ENCODE results near the gene SIM2. TPM values are rescaled to one million over a fixed set of nuclear protein-coding genes. Genes with fewer than 3 reads are reported as not detected.
"Not testable (repeated sequence)": the region's sequence is repeated elsewhere in the genome, so short reads cannot be mapped to it uniquely, and the experiment has no call there.

Gene SIM2
- 1 to 10 TPM in 1 of 4 donors, under 1 TPM in 1, not detected in 2; 0.47 to 2.3 TPM for total RNA-seq

- Histone ChIP-seq H3K4me1 (peaks cover 0 to 64% (median 36%) of the 10 kb centered on the region in 3 donors), H3K9me3 (no peaks in the 10 kb centered on the region), H3K27ac (no peak within 1 kb of the TSS), H3K4me3 (peak within 1 kb of the TSS; percentile 13 to 53), H3K27me3 (peaks cover 100% of the 10 kb centered on the region), H3K36me3 (no peaks in the 10 kb centered on the region)
- ATAC-seq = no peak
- no CpG with 5 or more reads among the region's 70 CpGs for WGBS, 2 donors (ENCODE audit: low coverage in 1 of 2)
- no peak for TF ChIP-seq POLR2AphosphoS5 (IDR thresholded peaks at IDR 0.05)
- TF ChIP-seq POLR2A (IDR thresholded peaks at IDR 0.05) = no peak
- TF ChIP-seq EP300 (IDR thresholded peaks at IDR 0.05) = no peak
- TF ChIP-seq CTCF (IDR thresholded peaks at IDR 0.05) = no peak
Measured at GRCh38 chr21:36698981-36699545, at the start of gene SIM2. Gene SIM2, plus strand, starts transcription at chr21:36699115. Its CDS starts 632 bp downstream, at chr21:36699747.

GRCh38 chr21:36654324-36654723 is 44.6 kb upstream of the SIM2 start:
- no peaks in the 10 kb centered on the region for H3K4me1 ChIP-seq
- TF ChIP-seq CTCF (IDR thresholded peaks at IDR 0.05) (no peak), POLR2AphosphoS5 (IDR thresholded peaks at IDR 0.05) (no peak), POLR2A (IDR thresholded peaks at IDR 0.05) (no peak), EP300 (IDR thresholded peaks at IDR 0.05) (no peak)
- 79 to 80% methylated on average over 8 to 14 of the region's 17 CpGs for WGBS, 2 donors (ENCODE audit: low coverage in 1 of 2)
- H3K4me3 ChIP-seq = no peak overlapping the region
- ATAC-seq = no peak
- H3K27ac ChIP-seq = no peak overlapping the region
- H3K9me3 ChIP-seq = no peaks in the 10 kb centered on the region
- no peaks in the 10 kb centered on the region for H3K36me3 ChIP-seq
- H3K27me3 ChIP-seq = peaks cover 49% of the 10 kb centered on the region

GRCh38 chr21:36654796-36655325 is 44.1 kb upstream of the SIM2 start:
- TF ChIP-seq POLR2AphosphoS5 (IDR thresholded peaks at IDR 0.05) = no peak
- H3K36me3 ChIP-seq = no peaks in the 10 kb centered on the region
- H3K27ac ChIP-seq = no peak overlapping the region
- no peaks in the 10 kb centered on the region for H3K9me3 ChIP-seq
- ATAC-seq = no peak
- H3K27me3 ChIP-seq = peaks cover 54% of the 10 kb centered on the region
- 60 to 63% methylated on average over 1 to 10 of the region's 10 CpGs for WGBS, 2 donors (ENCODE audit: low coverage in 1 of 2)
- no peak overlapping the region for H3K4me3 ChIP-seq
- H3K4me1 ChIP-seq = no peaks in the 10 kb centered on the region

GRCh38 chr21:36656138-36656537 is 42.8 kb upstream of the SIM2 start:
- Histone ChIP-seq H3K36me3 (no peaks in the 10 kb centered on the region), H3K9me3 (no peaks in the 10 kb centered on the region), H3K27me3 (peaks cover 63% of the 10 kb centered on the region), H3K27ac (no peak overlapping the region), H3K4me3 (no peak overlapping the region), H3K4me1 (no peaks in the 10 kb centered on the region)
- ATAC-seq = no peak
- no peak for TF ChIP-seq EP300 (IDR thresholded peaks at IDR 0.05)
- TF ChIP-seq CTCF (IDR thresholded peaks at IDR 0.05) = no peak
- TF ChIP-seq POLR2A (IDR thresholded peaks at IDR 0.05) = no peak
- no peak for TF ChIP-seq POLR2AphosphoS5 (IDR thresholded peaks at IDR 0.05)
- 76 to 85% methylated on average over 4 to 5 of the region's 6 CpGs for WGBS, 2 donors (ENCODE audit: low coverage in 1 of 2)

- 60 to 100% methylated on average over 1 of the region's 1 CpG for WGBS, 2 donors (ENCODE audit: low coverage in 1 of 2)
- not testable (repeated sequence) for H3K4me3 ChIP-seq, H3K9me3 ChIP-seq, H3K4me1 ChIP-seq, H3K27ac ChIP-seq, ATAC-seq, H3K36me3 ChIP-seq
- peaks cover 75% of the 10 kb centered on the region for H3K27me3 ChIP-seq
Measured at GRCh38 chr21:36657290-36657689, 41.6 kb upstream of the SIM2 start.

- Histone ChIP-seq H3K27me3 (peaks cover 78% of the 10 kb centered on the region), H3K27ac (no peak overlapping the region), H3K4me3 (no peak overlapping the region), H3K9me3 (no peaks in the 10 kb centered on the region), H3K36me3 (no peaks in the 10 kb centered on the region), H3K4me1 (no peaks in the 10 kb centered on the region)
- TF ChIP-seq EP300 (IDR thresholded peaks at IDR 0.05) (no peak), POLR2AphosphoS5 (IDR thresholded peaks at IDR 0.05) (no peak), CTCF (IDR thresholded peaks at IDR 0.05) (no peak), POLR2A (IDR thresholded peaks at IDR 0.05) (no peak)
- no peak for ATAC-seq
- WGBS, 2 donors (ENCODE audit: low coverage in 1 of 2) = 86 to 98% methylated on average over 4 of the region's 4 CpGs
Measured at GRCh38 chr21:36657999-36658398, 40.9 kb upstream of the SIM2 start.

All from gastroesophageal sphincter (tissue), 4 donors.